ENCODE data around the gene CAPN14.

The CAPN14 gene

DNA sequence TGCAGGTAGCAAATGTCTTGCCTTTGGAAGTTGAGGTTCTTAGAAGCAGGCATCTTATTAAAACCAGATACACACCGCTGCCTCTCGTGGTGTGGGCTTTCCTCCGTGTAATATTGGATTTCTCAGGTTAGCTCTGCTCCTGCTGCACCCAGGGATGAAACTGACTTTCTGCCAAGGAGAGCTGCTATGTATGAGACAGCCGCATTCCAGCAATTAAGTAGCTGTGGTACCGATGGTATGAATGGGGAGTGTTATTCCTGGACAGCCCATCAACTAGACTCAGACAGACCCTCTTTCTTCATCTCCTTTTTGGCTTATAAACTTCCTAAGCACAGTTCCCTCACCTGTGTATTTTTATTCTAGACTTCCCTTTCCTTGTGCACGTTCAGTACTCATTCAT is 9.8 kb upstream of the CAPN14 start:
- no peak for DNase-seq (ENCODE audit: low read depth)

DNA sequence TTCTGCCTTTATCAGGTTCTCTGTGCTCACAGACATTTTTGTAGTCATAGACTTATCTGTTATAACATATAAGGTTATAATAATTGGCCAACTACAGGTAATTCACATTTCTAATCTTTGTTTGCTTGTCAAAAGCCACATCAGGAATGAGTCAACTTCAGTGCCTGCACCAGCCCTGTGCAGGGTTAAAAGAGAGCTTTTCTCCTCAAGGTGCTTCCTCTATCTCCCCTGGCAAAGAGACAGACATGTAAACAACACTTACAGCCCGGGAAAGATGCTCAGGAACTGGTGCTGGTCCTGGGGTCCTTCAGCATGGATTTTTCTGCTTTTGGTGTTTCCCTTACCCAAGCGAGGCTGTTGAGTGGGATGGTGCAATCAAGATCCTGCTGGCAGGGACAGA is 9.0 kb upstream of the CAPN14 start:
- no peak for DNase-seq (ENCODE audit: low read depth)

DNA sequence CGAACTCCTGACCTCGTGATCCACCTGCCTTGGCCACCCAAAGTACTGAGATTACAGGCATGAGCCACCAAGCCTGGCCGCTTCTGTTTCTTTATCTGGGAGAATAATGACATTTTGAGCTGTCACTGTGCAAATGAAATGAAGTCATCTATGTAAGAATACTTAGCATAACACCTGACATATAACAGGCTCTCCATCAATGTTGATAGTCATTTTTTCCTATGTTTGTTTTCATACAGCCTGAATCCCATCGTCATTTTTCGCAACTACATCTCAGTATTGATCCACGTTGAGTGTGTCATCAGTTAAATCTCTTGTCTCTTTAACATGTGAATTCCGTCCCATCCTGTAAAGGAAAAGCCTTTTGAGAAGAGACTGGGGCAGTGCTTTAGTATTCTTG is 6.4 kb upstream of the CAPN14 start:
- DNase-seq (ENCODE audit: low read depth): no peak

DNA sequence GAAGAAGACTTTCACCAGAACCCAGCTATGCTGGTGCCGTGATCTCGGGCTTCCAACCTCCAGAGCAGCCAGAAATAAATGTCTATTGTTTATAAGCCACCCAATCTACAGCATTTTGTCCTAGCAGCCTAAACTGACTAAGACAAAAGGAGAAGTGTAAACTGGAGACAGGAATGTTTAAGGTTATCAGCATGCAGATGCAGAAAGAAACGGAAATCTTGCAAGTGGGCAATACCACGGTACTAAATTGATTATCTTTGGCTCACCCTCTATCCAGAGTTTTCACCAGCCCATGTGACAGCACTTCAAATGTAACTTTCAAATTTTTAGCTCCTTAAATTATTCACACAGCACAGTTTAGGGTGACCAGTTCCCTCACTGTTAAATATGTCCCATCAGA is 5.7 kb upstream of the CAPN14 start:
- no peak for DNase-seq (ENCODE audit: low read depth)

DNA sequence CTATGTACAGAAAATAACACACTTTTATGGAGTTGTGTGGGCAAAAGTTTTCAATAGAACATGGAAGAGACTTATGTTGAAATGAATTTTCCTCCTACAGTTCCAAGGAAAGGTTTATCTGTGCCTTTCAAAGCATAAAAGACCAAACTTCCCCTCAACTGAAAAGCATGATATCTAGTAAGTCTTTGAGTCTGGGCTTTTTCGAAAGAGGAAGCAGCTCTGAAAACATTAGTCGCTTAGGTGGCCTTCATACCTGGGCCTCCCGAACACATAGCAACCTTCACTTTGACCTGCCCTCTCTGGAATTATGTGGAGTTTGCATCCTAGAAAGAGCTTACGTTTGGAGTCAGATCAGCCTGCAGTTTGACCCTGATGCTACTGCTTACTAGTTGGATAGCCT is 4.8 kb upstream of the CAPN14 start:
- no peak for DNase-seq (ENCODE audit: low read depth)

DNA sequence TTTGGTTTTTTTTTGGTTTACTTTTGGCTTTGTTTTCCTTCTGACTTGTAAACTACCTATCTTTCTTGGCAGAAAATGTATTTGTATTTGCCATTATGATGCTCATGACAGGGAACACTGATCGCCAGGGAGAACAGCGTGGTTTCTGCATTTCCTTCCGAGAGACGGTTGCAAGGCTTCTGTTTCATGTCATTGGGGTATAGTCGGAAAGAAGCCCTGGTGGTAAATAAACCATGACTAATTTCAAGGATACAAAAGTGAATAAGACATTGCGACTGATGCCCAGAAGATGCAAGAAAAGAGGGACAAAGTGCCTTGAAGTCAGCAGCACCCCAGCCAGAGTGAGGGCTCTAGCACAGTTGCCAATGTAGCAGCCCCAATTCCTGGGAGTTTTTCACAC is 4.2 kb upstream of the CAPN14 start:
- DNase-seq (ENCODE audit: low read depth): no peak

DNA sequence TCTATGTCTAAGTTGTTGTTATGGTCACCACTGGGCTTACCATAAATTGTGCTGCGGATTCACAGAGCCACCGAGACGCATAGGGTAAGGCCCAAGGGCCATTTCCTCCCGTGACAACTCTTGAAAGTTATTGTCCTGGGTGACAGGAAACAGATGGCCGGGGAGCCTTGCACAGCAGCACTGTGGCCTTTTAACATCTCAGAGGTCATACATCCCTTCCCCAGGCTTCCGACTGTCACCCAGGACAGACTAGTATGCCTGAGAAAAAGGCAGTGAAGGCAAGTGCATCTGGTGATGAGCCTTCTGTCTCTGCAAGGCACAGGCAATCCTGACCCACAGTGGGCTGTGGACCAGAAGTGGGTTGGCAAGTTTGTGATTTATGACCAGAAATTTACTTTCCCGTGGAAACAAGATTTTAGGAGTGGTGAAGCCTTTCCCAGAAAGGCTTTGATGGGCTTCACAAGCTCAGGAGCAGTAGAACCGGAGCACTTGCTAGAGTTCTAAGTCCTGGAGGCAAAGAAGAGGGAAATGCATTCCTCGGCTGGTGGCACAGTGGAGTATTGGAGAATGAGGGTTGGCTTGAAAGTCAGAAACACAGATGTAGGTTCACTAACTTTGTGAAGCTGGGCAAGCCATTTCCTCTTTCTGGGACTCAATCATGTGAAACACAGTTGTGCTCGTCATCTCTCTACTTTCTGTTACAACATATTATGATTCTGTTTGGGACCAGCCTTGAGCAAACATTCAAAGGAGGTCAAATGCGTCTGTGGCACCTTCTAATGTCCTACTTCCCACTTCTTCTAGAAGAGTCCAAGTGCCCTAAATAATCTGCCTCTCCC is 2.0 kb upstream of the CAPN14 start:
- no peak for DNase-seq (ENCODE audit: low read depth)

DNA sequence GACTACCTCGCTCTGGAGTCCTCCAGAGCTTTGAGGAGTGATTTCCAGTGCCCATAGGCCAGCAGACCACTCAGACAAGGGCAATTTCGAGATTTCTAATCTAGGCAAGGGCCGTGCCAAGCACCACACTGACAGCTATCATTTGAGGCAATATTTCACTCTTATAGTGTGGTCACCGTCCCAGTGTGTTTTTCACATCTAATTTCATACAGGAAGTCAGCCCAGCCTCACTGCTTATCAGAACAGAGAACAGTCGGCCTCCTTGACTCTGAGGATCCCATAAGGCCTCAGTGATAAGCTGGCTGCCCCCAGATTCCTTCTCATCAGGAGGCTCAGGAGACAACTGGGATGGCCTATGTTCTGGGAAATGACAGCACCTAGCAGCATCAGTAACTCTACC is 581 bp downstream of the CAPN14 start:
- no peak for DNase-seq (ENCODE audit: low read depth)

DNA sequence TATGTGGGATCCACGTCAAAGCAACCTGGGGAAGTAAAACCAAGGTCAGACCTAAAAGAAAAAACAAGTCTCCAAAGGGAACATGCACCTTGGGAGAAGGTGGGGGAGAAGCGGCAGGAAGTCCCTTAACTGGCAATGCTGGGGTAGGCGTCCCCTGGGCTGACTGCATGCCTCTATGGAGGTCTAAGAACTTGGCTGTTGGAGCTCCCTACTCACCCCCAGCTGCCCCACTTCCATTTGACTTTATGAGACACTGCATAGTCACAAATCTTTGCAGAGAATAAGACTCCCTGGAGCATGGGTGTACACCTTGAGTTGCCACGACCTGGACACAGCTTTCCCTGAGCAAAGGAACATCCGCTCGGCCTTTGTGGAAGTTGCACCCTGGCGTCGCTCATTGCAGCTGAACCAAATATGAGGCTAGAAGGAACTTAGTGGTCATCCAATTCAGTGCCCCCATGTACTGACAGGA is 2.8 kb downstream of the CAPN14 start:
- DNase-seq (ENCODE audit: low read depth): no peak

DNA sequence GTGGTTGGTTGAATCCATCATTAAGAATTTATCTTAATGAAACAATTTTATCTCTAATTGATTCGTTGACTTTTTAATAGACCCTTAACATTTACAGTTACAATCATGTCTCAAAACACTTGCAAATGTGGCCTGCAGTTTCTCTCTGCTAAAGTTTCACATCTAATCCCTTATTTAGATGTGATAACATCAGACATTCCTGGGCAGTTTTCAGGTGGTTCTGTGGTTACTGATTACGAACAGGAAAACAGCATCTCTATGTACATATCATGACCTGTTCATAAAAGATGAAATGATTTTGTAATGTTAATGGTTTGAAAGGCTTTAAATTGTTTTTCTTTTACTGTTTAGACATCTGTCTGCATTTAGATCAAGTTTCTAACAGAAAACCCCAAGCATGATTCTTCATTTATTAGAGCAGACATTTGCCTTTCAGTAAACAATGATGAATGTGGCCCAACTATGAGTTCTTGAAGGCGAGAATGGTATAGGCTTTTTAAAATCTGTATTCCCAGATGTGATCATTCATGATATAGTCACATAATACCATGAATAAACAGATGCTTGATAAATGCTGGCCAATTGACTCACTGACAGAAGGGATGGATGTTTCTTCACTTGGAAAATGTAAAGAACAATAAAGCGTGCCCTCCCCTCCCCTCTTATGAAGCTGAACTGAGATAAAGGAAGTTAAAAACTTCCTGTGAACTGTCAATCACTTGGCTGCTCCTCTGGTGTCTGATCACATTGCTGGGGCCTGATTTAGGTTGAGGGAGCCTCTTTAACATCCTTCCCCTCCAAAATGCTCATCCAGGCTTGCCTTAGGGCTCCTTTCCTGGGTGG is 3.5 kb downstream of the CAPN14 start:
- no peak for DNase-seq (ENCODE audit: low read depth)

DNA sequence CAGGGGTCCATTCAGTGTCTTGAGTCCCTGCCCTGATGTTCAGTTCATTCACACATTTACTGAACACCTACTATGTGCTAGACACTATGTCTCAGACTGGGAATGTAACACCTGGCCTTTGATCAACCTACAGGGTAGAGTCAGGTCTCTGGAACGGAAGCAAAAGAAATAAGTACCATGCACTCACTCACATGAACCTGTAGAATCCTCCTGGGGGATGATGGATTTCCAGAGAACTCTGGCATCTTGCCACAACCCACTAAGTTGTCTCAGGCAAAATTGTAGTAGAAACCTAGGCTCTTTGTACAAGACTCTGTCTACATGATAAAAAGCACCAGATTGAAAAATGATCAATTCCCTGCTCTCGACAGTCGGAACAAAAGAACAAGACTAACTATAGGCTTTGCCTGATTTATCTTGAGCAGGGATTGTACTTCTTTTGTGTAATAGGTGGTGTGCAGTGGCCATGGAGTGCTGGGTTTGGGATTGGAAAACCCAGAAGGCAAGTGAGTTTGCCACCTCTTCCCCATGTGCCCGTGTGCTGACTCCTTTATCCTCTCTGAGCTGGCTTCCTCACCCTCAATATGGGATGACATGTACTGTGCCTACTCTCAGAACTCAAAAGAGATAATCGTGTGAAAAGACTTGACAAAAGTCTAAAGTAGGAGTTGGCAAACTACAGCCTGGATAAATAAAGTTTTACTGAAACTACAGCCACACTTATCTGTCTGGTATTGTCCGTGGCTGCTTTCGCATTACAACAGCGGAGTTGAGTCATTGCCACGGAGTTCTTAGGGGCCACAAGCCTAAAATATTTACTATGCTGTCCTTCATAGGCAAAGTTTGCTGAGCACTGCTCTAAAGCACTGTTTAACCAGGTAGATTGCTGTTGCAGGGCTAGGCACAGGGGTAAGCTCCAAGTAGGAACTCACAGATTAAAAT is 4.4 kb downstream of the CAPN14 start:
- no peak for DNase-seq (ENCODE audit: low read depth)

DNA sequence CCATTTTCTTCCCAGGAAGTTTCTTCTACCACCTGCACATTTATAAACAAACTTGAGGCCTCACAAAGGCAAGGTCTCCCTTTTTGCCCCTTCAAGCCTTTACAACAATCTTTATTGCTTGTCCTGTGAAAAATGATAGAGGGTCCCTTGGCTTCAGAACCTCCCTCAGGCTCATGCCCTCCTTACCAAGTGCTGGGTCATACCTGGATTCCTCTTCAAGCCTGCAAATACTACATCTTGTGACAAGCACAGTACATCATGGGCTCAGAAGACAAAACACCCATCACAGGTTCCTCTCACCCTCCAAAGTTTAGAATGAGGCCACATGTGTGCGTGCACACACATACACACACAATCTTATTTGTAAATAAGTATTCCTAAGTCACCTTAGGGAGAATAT is 9.1 kb downstream of the CAPN14 start:
- no peak for DNase-seq (ENCODE audit: low read depth)

DNA sequence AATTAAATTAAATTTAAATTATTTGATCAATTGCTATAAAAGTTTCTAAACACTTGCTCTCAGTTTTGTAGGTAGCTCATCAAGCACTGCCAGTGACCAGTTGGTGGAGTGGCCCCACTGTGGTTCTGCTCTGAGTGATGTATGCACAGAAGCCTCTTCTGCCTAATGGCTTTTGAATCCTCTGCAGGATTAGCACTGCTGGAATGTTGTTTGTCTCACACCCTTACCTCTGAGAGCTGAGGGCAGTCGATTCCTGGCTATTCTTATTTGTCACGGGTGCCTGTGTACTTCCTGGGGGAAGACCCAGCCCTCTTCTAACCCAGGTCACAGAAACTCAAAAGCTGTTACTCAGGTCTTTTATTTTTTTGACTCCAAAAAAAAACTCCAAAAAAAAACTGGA is 9.5 kb downstream of the CAPN14 start:
- DNase-seq (ENCODE audit: low read depth): no peak

DNA sequence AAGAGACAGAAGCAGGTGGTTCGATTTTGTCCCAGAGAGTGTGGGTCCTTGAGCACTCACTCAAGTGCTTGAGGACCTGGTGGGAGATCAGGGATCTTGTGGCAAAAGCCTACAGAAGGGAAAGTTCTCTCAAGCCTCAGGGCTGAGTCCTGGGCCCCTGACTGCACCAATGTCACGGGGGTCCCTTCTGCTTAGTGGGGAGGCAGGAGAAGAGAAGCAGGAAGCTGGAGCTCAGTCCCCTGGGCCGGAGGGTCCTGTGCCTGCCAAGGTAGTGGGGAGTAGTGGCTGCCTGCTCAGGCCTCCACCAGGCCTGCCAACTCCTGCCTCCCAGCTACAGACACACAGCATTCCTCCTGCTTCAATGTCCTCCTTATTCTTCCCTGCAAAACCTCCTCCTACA is 11.7 kb downstream of the CAPN14 start:
- no peak for DNase-seq (ENCODE audit: low read depth)

DNA sequence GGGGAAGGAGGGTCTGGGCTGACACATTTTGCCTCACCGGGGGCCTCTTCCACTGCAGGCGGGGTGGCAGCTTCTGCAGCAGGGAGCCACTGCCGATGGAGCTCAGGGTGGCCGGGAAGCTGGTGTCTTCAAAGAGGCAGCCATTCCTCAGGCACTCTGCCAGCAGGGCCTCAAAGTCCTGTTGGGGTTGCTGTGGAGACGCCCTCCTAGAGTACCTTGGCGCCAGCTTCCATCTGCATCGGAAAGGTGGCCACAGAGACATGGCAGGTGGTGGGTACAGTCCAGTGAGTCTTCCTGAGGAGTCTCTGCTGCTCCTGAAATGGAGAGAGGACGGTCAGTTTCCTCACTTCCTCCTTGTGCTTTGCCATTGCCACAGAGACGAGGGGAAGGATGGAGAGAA is 12.1 kb downstream of the CAPN14 start:
- DNase-seq (ENCODE audit: low read depth): no peak

DNA sequence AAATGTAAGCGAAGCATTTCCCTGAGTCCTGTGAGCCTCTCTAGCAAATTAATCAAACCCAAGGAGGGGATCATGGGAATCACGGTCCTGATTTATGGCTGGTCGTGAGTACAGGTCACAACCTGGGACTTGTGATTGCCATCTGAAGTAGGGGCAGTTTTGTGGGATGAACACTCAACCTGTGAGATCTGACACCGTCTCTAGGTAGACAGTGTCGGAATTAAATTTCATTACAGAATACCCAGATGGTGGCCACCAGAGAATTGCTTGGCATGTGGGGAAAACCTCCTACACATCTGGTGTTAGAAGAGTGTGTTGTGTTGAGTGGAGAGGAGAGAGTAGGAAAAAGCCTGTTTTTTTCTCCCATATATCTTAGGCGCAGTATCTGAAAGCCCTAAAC is 12.5 kb downstream of the CAPN14 start:
- DNase-seq (ENCODE audit: low read depth): no peak

DNA sequence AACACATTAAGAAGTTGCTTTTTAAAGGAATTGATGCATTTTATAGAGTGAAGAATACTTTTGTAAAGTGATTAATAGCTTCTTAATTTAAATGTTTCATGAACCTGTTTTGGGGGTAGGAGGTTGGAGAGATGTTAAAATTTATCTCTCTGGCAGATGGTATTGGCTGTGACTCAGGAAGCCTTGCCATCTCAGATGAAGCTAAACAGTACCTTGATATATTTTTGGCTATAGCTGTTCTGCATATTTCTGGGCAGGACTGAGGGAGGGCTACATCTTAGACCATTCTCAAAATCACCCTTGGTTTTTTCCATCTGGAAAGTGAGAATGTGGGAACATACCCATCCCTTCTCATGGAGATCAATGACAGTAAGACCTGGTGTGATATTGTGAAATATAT is 13.4 kb downstream of the CAPN14 start:
- no peak for DNase-seq (ENCODE audit: low read depth)

DNA sequence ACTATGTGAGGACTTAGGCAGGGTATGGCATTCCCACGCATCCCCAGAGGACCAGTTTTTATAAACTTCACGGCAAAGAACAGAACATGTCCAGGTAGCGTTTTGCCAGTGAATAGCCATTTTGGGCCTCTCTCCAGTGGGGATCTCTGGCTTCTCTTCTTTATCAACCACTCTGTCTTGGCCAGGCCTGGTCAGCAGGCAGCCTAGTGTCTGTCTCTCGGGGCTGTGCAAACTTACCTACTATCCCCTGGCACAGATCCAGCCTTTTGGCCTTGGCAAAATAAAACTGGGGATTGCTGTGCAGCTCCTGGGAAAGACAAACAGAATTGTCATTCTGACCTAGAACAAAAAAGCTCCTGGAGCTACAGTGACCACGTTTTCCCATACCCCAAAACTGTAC is 14.5 kb downstream of the CAPN14 start:
- no peak for DNase-seq (ENCODE audit: low read depth)

DNA sequence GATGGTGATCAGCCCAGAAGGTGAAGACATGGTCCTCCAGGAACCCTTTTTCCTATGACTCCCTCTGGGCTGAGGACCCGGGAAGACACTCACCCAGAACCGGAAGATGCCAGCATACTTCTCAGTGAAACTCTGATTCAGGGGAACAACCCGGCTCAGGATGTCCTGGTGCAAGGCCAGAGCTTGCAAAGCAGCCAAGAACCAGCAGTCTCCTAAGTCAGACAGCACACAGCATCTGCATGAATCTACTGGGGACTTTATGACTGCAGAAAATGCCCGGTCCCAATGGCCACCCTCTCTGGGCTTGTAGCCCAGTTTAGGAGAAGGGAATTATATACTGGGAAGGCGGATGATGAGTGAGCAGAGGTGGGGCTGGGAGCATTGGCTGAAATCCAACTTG is 15.3 kb downstream of the CAPN14 start:
- DNase-seq (ENCODE audit: low read depth): no peak

DNA sequence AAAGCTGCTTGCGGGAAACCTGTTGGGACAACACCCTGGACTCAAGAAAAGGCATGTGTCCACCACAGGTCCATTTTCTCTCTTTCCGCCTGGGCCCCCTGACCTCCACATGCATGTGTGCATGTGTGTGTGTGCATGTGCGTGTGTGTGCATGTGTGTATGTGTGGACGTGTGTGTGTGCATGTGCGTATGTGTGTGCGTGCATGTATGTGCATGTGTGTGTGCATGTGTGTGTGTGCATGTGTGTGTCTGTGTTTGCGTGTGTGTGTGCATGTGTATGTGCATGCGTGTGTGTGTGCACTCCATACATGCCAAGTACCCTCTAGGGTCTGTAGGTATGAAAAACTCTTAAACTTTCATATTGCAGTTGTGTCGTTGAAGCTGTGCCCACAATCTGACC is 16.3 kb downstream of the CAPN14 start:
- DNase-seq (ENCODE audit: low read depth): no peak

DNA sequence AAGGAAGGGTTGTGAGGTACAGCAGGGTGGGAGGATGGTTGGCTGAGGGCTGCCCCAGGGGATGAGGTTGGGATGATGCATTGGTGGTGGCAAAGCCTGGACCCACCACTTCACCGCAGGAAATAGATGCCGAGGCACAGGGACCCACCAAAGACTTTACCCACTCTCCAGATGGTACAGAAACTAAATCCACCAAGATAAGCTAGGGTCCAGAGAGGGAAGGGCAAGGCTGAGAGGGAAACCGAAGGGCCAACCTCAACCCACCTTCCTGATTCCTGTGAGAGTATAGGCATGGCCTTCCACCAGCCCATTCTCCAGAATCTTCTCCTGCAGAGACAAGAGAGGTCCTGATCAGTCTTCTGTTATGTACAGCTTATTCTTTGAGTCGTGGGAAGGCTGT is 18.1 kb downstream of the CAPN14 start:
- no peak for DNase-seq (ENCODE audit: low read depth)

DNA sequence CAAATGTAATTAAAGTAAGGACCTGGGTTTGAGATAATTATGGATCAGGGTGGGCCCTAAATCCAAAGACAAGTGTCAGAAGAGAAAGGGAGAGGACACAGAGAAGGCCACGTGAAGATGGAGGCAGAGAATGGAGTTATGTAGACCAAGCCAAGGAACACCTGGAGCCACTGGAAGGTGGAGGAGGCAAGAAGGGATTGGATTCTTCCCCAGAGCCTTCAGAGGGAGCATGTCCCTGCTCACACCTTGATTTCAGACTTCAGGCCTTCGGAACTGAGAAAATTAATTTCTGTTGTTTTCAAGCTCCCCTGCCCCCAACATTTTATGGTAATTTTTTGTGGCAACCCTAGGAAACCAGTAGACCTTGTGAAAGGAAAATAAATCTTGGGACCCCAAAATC is 19.6 kb downstream of the CAPN14 start:
- no peak for DNase-seq (ENCODE audit: low read depth)

All from stimulated activated CD8-positive, alpha-beta memory T cell treated with anti-CD3 and anti-CD28 coated beads, Interleukin-12 subunit alpha, Interleukin-12 subunit beta, amount 100 ng/mL, for 1 hour (primary cell).